ENCODE results near the gene SLC22A23.

DNA sequence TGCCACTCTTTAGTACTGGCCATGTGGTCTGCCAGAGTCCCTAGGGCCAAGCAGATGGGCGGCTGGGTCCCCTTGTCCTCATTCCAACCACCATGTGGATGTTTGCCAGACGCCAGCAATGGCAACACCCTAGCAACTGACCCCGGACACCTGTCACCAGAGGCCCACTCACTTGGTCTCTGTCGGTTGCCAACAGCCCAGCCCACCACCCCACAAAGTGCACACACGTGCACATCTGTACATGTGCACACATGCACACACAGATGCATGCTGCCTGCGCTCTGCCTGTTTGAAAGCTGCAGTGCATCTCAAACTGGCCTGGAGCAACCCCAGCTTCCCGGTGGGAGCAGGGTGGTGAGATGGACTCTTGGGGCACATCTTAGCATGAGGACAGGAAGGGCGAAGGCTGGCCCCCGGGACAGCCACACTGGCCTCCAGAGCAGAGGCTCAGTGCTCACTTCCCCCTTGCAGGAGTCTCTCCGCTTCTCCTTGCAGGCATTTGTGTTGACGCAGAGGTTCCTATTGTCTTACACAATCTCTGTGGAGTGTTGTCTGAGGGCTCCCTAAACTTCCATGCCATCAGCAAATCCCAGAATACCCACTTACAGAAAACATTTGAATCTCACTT is 144.1 kb downstream of the SLC22A23 start:
- TF ChIP-seq, protein P1, sequence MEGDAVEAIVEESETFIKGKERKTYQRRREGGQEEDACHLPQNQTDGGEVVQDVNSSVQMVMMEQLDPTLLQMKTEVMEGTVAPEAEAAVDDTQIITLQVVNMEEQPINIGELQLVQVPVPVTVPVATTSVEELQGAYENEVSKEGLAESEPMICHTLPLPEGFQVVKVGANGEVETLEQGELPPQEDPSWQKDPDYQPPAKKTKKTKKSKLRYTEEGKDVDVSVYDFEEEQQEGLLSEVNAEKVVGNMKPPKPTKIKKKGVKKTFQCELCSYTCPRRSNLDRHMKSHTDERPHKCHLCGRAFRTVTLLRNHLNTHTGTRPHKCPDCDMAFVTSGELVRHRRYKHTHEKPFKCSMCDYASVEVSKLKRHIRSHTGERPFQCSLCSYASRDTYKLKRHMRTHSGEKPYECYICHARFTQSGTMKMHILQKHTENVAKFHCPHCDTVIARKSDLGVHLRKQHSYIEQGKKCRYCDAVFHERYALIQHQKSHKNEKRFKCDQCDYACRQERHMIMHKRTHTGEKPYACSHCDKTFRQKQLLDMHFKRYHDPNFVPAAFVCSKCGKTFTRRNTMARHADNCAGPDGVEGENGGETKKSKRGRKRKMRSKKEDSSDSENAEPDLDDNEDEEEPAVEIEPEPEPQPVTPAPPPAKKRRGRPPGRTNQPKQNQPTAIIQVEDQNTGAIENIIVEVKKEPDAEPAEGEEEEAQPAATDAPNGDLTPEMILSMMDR (IDR thresholded peaks at IDR 0.05): no peak
- no peak for TF ChIP-seq EZH2 (IDR thresholded peaks at IDR 0.05; ENCODE audit: borderline replicate concordance, insufficient read depth, low read depth, low read length, poor library complexity, severe bottlenecking)
